ENCODE measurements around the gene EYS.
A peak's percentile ranks its signal among the peaks of the same experiment; 100 is the strongest.
"Not testable (repeated sequence)": the region's sequence is repeated elsewhere in the genome, so short reads cannot be mapped to it uniquely, and the experiment has no call there.

EYS gene

GRCh38 chr6:63975699-63976098, 1731.3 kb downstream of the EYS start:
- Mint-ChIP-seq H3K4me3 (no peak overlapping the region), H3K4me1 (peaks cover 5% of the 10 kb centered on the region), H3K27ac (no peak overlapping the region)

GRCh38 chr6:63968650-63969049, 1738.4 kb downstream of the EYS start:
- TF ChIP-seq CTCF (IDR thresholded peaks at IDR 0.05; ENCODE audit: unreplicated experiment in 3 of 3) = no peak
- H3K36me3 Mint-ChIP-seq (ENCODE audit: low read depth) = no peaks in the 10 kb centered on the region
- H3K9me3 Mint-ChIP-seq = no peaks in the 10 kb centered on the region
- H3K4me3 Mint-ChIP-seq = no peak overlapping the region
- no peaks in the 10 kb centered on the region for H3K27me3 Mint-ChIP-seq (ENCODE audit: low read depth)
- peaks cover 11% of the 10 kb centered on the region for H3K4me1 Mint-ChIP-seq
- H3K27ac Mint-ChIP-seq = no peak overlapping the region

More at GRCh38 chr6:63975699-63976098, 1731.3 kb downstream of the EYS start:
- H3K27me3 Mint-ChIP-seq (ENCODE audit: low read depth) = no peaks in the 10 kb centered on the region
- TF ChIP-seq CTCF (IDR thresholded peaks at IDR 0.05; ENCODE audit: unreplicated experiment in 3 of 3) = no peak
- no peaks in the 10 kb centered on the region for H3K9me3 Mint-ChIP-seq
- no peaks in the 10 kb centered on the region for H3K36me3 Mint-ChIP-seq (ENCODE audit: low read depth)

- Mint-ChIP-seq H3K27ac (no peak overlapping the region), H3K4me1 (peaks cover 11% of the 10 kb centered on the region), H3K27me3 (ENCODE audit: low read depth) (no peaks in the 10 kb centered on the region), H3K9me3 (no peaks in the 10 kb centered on the region), H3K4me3 (no peak overlapping the region), H3K36me3 (ENCODE audit: low read depth) (no peaks in the 10 kb centered on the region)
- no peak for TF ChIP-seq CTCF (IDR thresholded peaks at IDR 0.05; ENCODE audit: unreplicated experiment in 3 of 3)
Measured at GRCh38 chr6:63964366-63964765, 1742.7 kb downstream of the EYS start.

DNA sequence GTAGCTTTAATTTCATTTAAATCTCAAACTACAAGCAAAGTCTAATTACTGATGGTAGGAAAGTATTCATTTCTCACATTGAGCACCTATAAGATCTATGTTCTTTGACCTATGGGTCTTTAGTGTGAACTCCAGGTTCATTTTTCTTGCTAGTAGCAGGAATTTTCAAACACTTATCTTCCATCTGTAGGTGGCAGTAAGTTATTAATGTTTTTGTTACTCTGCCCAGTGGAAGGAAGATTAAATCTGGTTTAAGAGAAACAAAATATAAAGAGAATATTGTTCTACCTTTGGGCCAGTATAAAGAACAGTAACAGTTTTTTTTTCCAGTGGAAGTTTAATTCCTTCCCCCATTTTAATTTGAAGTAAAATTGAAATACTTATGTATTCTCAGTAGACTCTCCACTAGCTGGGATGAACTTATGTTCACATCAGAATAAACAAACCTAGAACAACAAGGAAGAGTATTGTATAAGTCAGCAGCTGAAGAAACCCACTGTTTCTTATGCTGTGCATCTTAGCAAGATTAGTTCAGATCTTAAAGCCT, 1743.2 kb downstream of the EYS start:
- no peaks in the 10 kb centered on the region for H3K27me3 Mint-ChIP-seq (ENCODE audit: low read depth)
- peak overlapping the region in 1 of 3 experiments; percentile 60 for H3K27ac Mint-ChIP-seq
- H3K9me3 Mint-ChIP-seq = no peaks in the 10 kb centered on the region
- H3K4me3 Mint-ChIP-seq = no peak overlapping the region
- TF ChIP-seq CTCF (IDR thresholded peaks at IDR 0.05; ENCODE audit: unreplicated experiment in 3 of 3) = no peak
- H3K36me3 Mint-ChIP-seq (ENCODE audit: low read depth) = no peaks in the 10 kb centered on the region
- H3K4me1 Mint-ChIP-seq = peaks cover 11% of the 10 kb centered on the region

- H3K4me1 Mint-ChIP-seq; H3K4me3 Mint-ChIP-seq; H3K27me3 Mint-ChIP-seq (ENCODE audit: low read depth); H3K27ac Mint-ChIP-seq; H3K9me3 Mint-ChIP-seq; H3K36me3 Mint-ChIP-seq (ENCODE audit: low read depth): not testable (repeated sequence)
Measured at GRCh38 chr6:63953336-63954021, 1753.5 kb downstream of the EYS start.

DNA sequence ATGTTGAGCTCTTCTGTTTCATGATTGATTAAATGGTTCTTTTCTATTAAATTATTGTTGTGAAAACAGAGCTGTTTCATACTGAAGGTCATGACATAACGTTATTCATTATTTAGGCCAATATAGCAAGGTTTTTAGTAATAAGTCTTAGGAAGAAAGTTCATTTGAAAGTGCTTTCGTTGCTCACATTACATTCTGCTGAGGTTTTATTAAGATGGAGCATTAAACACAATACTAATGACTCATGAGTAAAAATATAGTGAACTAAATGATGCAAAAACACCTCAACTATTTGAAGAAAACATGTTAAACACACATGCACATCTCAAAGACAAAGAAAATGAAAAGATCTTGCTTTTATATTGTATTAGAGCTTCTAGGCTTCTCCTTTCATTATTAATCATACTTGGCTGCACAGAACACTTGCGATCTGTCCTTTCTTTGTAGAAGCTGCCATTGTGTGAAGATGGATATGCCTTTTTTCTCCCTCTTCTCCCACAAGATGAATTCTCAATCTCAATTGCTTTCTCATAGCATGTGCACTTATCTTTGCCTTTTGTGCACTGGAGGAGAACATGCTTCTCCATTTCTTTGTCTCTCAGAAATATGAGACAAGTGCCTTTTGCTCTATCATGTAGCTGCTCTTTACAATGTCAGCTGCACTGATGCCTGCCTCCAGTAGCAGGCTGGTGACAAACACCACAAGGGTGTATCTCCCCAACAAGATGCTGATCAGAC, 1759.1 kb downstream of the EYS start:
- no peaks in the 10 kb centered on the region for H3K36me3 Mint-ChIP-seq (ENCODE audit: low read depth)
- no peak for TF ChIP-seq CTCF (IDR thresholded peaks at IDR 0.05; ENCODE audit: unreplicated experiment in 3 of 3)
- H3K27ac Mint-ChIP-seq = no peak overlapping the region
- no peaks in the 10 kb centered on the region for H3K27me3 Mint-ChIP-seq (ENCODE audit: low read depth)
- no peak overlapping the region for H3K4me3 Mint-ChIP-seq
- peaks cover 6% of the 10 kb centered on the region for H3K4me1 Mint-ChIP-seq
- no peaks in the 10 kb centered on the region for H3K9me3 Mint-ChIP-seq

All from nephron (organoid).